HepG2 (cell line): Measurements from ENCODE around the gene BIRC5. TPM values are rescaled to one million over a fixed set of nuclear protein-coding genes. Genes with fewer than 3 reads are reported as not detected.

ENCODE experiments used
- ATF6 ChIP-seq: sonication (generic); formaldehyde crosslinking; conservative IDR thresholded peaks from 2 replicates; pipeline ENCODE4 v1.4.0; 2020; ENCODE audit warnings: missing genetic modification reagents
- BRCA1 ChIP-seq: sonication (generic); formaldehyde crosslinking; IDR thresholded peaks from 2 replicates; pipeline ENCODE4 v1.4.0; 2020; ENCODE audit warnings: missing genetic modification reagents
- E2F5 ChIP-seq: sonication (generic); formaldehyde crosslinking; conservative IDR thresholded peaks from 2 replicates; pipeline ENCODE4 v1.4.0; 2020; ENCODE audit warnings: missing genetic modification reagents
- EHMT2 ChIP-seq: fragments of 200-600 bp; sonication (generic); IDR thresholded peaks from 2 replicates; pipeline ENCODE4 v1.7.0; 2017; ENCODE audit warnings: antibody characterized with exemption, low read depth, low read length, borderline replicate concordance
- GATA4 ChIP-seq: sonication (generic); IDR thresholded peaks from 2 replicates; pipeline ENCODE4 v1.6.1; 2016; ENCODE audit warnings: antibody characterized with exemption, low read depth, borderline replicate concordance
- GTF3A ChIP-seq: sonication (generic); formaldehyde crosslinking; conservative IDR thresholded peaks from 2 replicates; pipeline ENCODE4 v1.4.0; 2020; ENCODE audit warnings: mild to moderate bottlenecking, missing genetic modification reagents
- IKZF4 ChIP-seq: sonication (generic); formaldehyde crosslinking; IDR thresholded peaks from 2 replicates; pipeline ENCODE4 v1.5.1; 2020; ENCODE audit warnings: borderline replicate concordance, mild to moderate bottlenecking, low read depth, missing genetic modification reagents; ENCODE audit errors: not compliant biosample characterization
- PREB ChIP-seq: sonication (generic); formaldehyde crosslinking; IDR thresholded peaks from 2 replicates; pipeline ENCODE4 v1.4.0; 2020; ENCODE audit warnings: missing genetic modification reagents
- SATB2 ChIP-seq: sonication (generic); formaldehyde crosslinking; IDR thresholded peaks from 2 replicates; pipeline ENCODE4 v1.5.0; 2020; ENCODE audit warnings: missing genetic modification reagents
- SP1 ChIP-seq, 2 experiments: fragments of 450-650 bp in 1 of 2; sonication (generic) in 1 of 2; formaldehyde crosslinking in 1 of 2; IDR thresholded peaks; 2 replicates each; pipeline versions ENCODE4 v1.4.0 to v1.6.1; 2016 to 2020; ENCODE audit warnings: missing genetic modification reagents in 1 of 2
- TAF15 ChIP-seq: fragments of 200-400 bp; formaldehyde crosslinking; IDR thresholded peaks from one replicate; pipeline ENCODE4 v1.6.1; 2018; ENCODE audit warnings: mild to moderate bottlenecking, low read depth, low read length; ENCODE audit not compliant: poor library complexity, severe bottlenecking
- ZNF263 ChIP-seq: sonication (generic); formaldehyde crosslinking; IDR thresholded peaks from 2 replicates; pipeline ENCODE4 v1.4.0; 2020; ENCODE audit warnings: missing genetic modification reagents
- ZNF333 ChIP-seq: sonication (generic); formaldehyde crosslinking; IDR thresholded peaks from 2 replicates; pipeline ENCODE4 v1.4.0; 2020; ENCODE audit warnings: mild to moderate bottlenecking, missing genetic modification reagents, borderline replicate concordance
- ZNF335 ChIP-seq: sonication (generic); formaldehyde crosslinking; IDR thresholded peaks from 2 replicates; pipeline ENCODE4 v1.4.0; 2020; ENCODE audit warnings: missing genetic modification reagents
- ZNF709 ChIP-seq: sonication (generic); formaldehyde crosslinking; IDR thresholded peaks from 2 replicates; pipeline ENCODE4 v1.5.0; 2020; ENCODE audit warnings: mild to moderate bottlenecking, missing genetic modification reagents
- ZNF749 ChIP-seq: sonication (generic); formaldehyde crosslinking; IDR thresholded peaks from 2 replicates; pipeline ENCODE4 v1.8.0; 2022; ENCODE audit warnings: mild to moderate bottlenecking, missing genetic modification reagents, moderate library complexity, borderline replicate concordance
- ZNF770 ChIP-seq: sonication (generic); formaldehyde crosslinking; IDR thresholded peaks from 2 replicates; pipeline ENCODE4 v1.5.0; 2020; ENCODE audit warnings: mild to moderate bottlenecking, missing genetic modification reagents
- ZSCAN20 ChIP-seq: sonication (generic); formaldehyde crosslinking; IDR thresholded peaks from 2 replicates; pipeline ENCODE4 v1.4.0; 2020; ENCODE audit warnings: missing genetic modification reagents, mild to moderate bottlenecking, borderline replicate concordance
- ZSCAN31 ChIP-seq: sonication (generic); formaldehyde crosslinking; IDR thresholded peaks from 2 replicates; pipeline ENCODE4 v1.5.0; 2020; ENCODE audit warnings: low read depth, mild to moderate bottlenecking, missing genetic modification reagents
- polyA plus RNA-seq, 8 experiments: library from polyadenylated mRNA; depleted of rRNA in 3 of 8; stranded (reverse) in 7 of 8; unstranded in 1 of 8; fragments of >200 nt; fragmentation: Illumina TruSeq in 4 of 8; extraction: Trizol in 4 of 8; gene quantifications; 2 replicates each; pipeline versions ENCODE4 v1.2.1 to v1.2.3, GENCODE V29; 2011 to 2016; ENCODE audit warnings: low read depth in 4 of 8, missing spikeins in 1 of 8, mixed read lengths in 1 of 8; ENCODE audit not compliant: insufficient read depth in 1 of 8
- total RNA-seq, 5 experiments: library from RNA; depleted of rRNA; stranded (reverse); fragments of >200 nt; fragmentation: Illumina TruSeq; extraction: Trizol; gene quantifications; 2 replicates each; pipeline ENCODE4 v1.2.3, GENCODE V29; 2016; ENCODE audit warnings: low read depth in 1 of 5
- TF ChIP-seq, protein P1 (sequence below): sonication (generic); formaldehyde crosslinking; IDR thresholded peaks from 2 replicates; pipeline ENCODE4 v1.4.0; 2020; ENCODE audit warnings: mild to moderate bottlenecking, missing genetic modification reagents

The BIRC5 gene
- total and polyA plus RNA-seq, 2 of the 13 experiments (the other 11 are each of a cell fraction or from before 2014, with no cell fraction given) = 30.3 to 135 TPM

- TF ChIP-seq ATF6 (CRISPR knock-in tag) = peak; percentile 35
- TF ChIP-seq E2F5 (CRISPR knock-in tag) = peak; percentile 100
- no peak for TF ChIP-seq EHMT2
- no peak; the same call in 1 of the 2 replicates for TF ChIP-seq BRCA1
- TF ChIP-seq TAF15 = peak; percentile 39
- TF ChIP-seq ZNF263 (CRISPR knock-in tag) = peak; percentile 74
- peak; percentile 19 for TF ChIP-seq ZSCAN20
- TF ChIP-seq, protein P1, sequence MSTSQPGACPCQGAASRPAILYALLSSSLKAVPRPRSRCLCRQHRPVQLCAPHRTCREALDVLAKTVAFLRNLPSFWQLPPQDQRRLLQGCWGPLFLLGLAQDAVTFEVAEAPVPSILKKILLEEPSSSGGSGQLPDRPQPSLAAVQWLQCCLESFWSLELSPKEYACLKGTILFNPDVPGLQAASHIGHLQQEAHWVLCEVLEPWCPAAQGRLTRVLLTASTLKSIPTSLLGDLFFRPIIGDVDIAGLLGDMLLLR (CRISPR knock-in tag) = peak; percentile 90
- no peak; the same call in 1 of the 2 replicates for TF ChIP-seq ZNF770 (CRISPR knock-in tag)
- peak; percentile 100 for TF ChIP-seq ZNF749 (CRISPR knock-in tag)
- peak; percentile 93 for TF ChIP-seq IKZF4 (CRISPR knock-in tag)
- peak; percentile 47; the same call in 1 of the 2 replicates for TF ChIP-seq ZNF335 (CRISPR knock-in tag)
- peak; percentile 83; the same call in 1 of the 2 replicates for TF ChIP-seq ZNF333
- TF ChIP-seq SP1 (IDR thresholded peaks at IDR 0.05) = 0 out of 2 replicates have a peak, but pooled peaks have one; percentile 31
- TF ChIP-seq SP1 (CRISPR knock-in tag; IDR thresholded peaks at IDR 0.05) = peak; percentile 97
- TF ChIP-seq ZNF709 (CRISPR knock-in tag) = 0 out of 2 replicates have a peak, but pooled peaks have one; percentile 28
- peak; percentile 93 for TF ChIP-seq GATA4
- TF ChIP-seq PREB (CRISPR knock-in tag) = no peak
- TF ChIP-seq SATB2 = peak; percentile 34; the same call in 1 of the 2 replicates
- TF ChIP-seq GTF3A (CRISPR knock-in tag) = no peak; the same call in 1 of the 2 replicates
- TF ChIP-seq ZSCAN31 (CRISPR knock-in tag) = no peak
Observed at GRCh38 chr17:78186692-78187595, 27.1 kb upstream of the BIRC5 start, which contains the start of the genes AFMID and TK1 (continued).
